Hematopoietic multipotent progenitor cell treated with erythropoietin and hydrocortisone succinate and interleukin-3 and kit ligand, for 4 days (in vitro differentiated cells): ENCODE data around the gene INAVA.

Experiments
- DNase-seq: peaks from one replicate; pipeline ENCODE4 v3.0.0-alpha.2; 2015

The INAVA gene

DNA sequence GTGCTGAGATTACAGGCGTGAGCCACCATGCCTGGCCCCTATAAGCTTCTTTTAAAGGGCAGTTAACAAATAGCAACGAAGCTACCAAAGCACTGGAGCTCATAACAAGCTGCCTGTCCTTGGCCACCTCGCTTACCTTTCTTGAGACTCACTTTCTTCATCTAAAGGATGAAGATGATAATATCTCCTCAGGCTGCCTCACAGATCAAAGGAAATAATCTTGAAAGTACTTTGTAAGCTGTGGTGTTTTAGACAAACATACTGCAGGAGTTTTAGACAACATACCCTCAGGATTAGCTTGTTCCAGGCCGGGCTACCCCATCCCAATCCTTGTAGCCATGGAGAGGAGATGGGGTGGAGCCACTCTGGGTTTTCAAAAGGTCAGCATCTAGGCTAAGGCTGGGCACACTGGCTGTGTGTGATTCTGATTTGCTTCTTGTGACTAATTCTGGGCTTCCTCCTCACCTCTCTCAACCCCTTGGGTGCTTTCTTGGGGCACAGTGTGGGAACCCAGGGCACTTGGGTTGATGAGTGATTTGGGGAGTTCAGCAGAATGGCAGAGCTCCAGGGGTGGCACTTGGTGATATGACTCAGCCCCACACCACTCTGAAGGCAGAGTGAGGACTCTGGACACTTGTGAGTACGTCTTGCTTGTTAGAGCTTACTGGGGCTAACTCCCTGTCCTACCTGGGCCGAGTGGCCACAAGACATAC lies 16.7 kb upstream of the INAVA start:
- no peak for DNase-seq

DNA sequence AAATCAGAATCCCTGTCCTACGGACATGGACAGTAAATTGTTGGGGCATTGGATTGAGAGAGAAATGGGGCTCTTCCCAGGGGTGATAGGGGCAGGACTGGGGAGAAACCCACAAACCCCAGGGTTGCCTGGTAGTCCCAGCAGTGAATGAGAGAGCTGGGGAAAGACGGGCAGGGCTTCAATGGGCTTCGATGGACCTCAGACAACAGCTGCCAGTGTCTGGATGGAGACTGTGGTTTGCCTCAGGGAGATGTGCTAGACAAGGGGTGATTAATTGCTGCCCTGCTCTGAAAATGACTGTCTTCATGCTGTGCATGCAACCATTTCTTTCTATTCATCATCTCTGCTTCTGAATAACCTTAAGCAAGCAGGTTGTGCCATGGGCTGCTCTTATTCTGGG lies 14.5 kb upstream of the INAVA start:
- no peak for DNase-seq

DNA sequence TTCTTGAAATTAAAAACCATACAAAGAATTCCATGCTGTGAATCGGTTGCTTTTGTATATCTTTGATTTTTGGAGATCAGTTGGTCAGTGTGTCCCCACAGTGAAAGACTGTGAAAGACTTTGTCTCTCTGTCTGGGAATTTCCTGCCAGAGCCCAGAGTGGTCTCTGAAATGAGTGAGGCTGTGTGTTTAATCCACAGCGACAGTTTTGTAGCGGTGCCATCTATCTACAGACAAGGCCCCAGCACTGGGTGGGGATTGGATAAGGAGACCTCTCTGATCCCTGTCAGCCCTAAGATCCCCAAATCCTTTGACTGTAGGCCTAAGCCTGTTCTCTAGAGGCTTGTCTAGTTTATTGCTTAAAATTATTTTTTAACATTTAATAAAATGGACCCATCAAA lies 11.6 kb upstream of the INAVA start:
- DNase-seq: no peak

DNA sequence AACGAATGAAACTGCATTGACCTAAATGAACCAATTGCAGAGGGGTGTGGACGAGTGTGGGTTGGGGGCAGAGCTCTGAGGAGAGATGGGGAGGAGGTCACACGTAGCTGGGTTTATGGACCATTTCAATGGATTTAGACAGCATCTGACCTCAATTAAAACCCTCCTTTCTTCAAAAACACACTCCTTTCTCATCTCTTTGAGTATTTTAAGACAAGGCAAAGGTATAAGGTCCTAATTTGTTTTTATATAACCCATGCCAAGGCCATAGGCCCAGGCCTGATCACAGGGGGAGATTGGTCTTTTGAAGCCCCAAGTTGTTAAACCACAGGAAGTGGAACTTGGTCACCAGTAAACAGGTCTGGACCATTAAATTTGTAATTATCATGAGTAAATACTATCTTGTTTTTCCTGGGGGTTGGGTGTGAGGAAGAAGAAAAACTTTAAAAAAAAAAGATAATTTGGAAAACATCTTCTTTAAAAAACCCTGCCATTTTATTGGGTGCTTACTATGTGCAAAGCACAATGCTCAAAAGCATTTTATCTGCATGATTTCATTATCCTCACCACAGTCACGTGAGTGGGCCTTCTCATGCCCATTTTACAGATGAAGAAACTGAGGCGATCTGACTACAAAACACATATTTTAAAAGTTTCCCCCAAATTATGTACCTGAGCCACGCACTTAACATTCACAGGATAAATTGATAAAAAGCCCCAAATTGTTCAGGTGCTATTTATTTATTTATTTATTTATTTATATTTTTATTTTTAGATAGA lies 8.9 kb upstream of the INAVA start:
- peak; percentile 53 for DNase-seq

DNA sequence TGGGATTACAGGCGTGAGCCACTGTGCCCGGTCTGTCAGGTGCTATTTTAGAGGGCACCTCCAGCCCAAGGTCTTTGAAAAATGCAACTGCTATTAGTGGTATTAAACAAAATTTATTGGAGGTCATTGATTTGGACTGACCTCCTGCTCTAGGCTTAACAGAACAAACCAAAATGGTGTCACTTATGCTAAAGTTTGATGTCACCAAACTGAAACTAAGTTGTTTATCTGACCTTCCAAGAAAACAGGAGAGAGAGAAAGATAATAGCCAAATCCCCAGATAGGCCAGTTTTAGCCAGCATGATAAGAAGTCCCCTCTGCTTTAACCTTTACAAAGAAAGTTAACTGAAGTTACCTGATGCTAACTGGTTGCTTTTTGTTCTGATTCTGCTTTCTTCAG lies 8.1 kb upstream of the INAVA start:
- DNase-seq: peak; percentile 13

DNA sequence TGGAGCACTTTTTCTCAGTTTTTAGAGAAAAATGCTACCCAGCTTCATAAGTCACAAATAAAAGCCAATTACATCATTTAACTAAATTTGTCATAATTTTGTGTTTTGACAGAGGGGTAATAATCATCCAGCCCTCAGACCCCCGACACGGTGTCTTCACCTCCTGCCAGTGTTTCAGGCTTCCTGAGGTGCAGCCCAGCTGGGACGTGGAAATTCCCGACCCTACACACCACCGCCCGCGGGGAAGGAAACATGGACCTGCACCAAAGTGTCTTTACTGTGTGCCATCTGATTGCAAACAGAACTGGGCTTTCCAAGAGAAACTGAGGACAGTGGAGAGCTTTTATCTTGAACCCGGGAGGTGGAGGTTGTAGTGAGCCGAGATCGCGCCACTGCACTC lies 7.7 kb upstream of the INAVA start:
- no peak for DNase-seq

DNA sequence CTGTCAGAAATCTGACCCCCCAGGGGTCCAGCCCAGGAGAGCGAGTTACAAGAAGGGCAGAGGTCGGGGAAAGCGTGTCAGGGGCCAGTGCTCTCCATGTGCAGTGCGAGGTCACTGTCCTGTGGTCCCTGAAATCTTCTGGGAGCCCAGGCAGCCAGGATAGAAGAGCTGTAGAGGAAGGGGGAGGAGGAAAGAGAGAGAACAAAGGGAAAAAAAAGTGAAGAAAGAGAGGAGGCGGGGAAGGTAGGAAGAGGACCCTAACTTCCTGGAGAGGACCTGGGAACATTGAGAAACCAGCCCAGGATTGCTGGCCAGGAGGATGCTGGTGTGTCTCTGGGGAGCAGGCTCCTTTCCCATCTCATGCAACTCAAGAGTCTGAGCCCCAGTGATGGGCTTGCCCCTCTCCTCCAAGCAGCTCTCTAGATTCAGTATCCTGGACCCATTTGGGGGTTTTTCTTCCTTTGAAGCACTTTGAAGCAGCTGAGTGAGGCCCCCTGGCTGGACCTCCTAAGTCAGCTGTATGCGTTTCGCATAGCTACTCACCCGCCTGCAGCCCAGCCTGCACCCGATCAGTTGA lies 6.8 kb upstream of the INAVA start:
- no peak for DNase-seq

DNA sequence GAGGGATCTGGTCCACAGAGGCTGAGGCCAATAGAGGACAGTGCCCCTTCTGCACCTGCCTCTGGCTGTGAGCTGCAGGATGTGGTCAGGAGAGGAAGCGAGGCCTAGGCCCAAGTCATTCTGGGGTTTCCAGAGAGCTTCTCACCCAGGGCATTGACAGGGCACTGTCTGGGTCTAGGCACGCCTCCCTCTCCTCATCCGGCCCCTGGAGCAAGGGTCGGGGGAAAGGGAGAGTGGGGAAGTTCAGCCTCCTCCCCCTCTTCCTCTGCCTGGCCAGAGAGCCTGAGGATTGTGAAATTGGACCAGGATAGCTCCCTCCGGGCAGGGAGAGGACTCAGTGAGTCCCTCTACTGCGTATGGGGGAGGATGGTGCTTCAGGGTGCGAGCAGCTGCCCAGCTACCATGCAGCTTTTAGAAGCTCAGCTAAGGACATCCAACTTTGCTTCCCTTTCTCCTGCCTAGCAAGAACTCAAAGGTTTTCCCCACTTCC lies 6.3 kb upstream of the INAVA start:
- peak; percentile 78 for DNase-seq

DNA sequence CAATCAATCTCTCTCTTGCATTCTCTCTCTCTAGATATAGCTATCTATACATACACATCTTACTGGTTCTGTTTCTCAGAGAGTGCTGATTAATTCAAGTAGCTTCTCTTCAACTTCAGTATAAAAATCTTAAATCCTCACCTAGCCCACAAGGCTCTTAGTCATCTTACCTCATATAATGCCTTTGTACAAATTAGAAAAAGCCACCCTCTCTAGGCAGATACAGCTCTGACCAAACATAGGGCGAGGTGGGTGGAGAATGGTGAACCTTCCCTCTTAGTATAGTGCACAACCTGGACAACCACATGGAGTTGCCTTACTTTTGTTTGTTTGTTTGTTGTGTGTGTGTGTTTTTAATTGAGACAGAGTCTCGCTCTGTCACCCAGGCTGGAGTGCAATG lies 5.1 kb upstream of the INAVA start:
- DNase-seq: no peak

DNA sequence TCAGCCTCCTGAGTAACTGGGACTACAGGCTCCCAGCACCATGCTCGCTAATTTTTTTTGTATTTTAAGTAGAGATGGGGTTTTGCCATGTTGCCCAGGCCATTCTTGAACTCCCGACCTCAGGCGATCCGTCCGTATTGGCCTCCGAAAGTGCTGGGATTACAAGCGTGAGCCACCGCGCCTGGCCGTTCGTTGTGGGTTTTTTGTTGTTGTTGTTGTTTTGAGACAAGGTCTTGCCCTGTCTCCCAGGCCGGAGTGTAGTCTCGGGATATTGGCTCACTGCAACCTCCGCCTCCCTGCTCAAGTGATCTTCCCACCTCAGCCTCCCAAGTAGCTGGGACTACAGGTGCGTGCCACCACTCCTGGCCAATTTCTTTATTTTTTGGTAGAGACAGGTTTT lies 4.7 kb upstream of the INAVA start:
- no peak for DNase-seq

DNA sequence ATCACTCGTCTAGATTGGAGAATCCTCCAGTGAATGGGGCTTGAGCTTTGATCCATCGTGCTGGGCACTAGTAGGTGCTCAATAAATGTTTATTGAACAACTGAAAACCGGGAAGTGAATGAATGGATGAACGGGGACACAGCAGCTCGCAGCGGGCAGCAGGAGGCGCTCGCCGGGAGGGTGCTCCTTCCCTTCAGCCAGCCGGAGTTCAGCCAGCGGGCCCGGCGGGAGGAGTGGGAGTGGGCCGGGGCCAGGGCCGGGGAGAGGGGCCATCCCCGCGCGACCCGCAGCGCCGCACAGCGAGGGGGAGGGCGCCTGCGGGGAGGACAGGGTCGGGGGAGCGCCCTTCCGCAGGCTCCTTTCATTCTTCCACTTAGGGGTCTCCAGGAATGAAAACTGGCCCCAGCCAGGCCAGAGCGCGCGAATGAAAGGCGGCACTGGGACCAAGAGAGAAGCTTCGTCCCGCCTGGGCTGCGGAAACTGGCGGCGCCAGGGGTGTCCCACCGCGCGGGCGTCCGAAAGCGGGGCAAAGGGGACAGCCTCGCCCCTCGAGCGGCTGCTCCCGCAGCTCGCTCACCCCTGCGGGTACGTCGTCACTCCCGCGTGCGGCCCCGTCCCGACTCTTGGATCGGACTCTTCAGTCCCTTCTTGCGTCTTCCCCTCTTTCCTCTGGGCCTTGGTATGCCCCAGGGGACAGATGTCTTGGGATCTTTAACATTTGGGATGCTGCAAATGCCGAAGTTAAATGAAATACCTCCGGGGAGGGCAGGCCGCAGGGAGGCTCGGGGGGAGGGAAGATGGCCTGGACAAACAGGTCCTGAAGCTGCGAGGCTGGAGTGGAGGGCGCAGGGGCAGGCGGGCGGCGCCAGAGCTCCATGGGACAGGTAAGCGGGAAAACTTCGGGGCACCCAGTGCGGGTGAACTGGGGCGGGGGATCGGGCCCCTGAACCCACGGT lies 3.6 kb upstream of the INAVA start:
- peak; percentile 45 for DNase-seq

DNA sequence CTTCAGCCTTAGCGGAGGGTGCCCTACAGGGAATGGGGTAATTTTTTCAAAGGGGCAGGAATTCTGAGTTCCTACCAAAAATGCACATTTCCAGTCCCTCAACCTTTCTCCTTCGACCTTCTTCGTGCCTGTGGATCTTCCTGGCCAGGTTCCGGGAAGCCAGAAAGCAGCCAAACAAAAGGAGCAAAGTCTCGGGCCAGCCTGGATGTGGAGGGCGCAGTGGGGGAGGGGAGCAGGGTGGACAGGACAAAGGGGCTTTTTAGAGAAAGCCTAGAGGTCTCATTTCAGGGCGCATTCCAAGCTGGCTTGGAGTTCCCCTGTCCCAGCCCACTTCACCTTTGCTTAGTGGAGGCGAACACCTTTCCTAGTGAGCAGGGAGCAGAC lies 2.9 kb upstream of the INAVA start:
- no peak for DNase-seq

DNA sequence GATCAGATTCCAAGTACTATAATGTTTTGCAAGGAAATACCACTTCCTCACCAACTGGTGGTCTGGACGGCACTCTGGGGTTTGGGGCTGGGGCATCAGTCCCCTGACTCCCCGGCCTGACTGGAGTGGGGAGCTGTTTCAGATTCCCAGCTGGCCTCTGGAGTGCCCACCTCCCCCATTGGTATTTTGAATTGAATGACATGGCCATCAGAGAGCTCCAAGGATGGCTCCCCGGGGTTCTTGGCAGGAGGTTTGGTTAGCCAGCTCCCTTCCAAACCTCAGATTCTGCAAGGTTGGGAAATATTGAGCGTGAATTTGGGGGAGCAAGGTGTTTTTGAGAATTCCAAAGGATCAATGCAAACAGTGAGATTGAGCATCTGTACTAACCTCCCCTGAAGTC lies 2.2 kb upstream of the INAVA start:
- DNase-seq: no peak

DNA sequence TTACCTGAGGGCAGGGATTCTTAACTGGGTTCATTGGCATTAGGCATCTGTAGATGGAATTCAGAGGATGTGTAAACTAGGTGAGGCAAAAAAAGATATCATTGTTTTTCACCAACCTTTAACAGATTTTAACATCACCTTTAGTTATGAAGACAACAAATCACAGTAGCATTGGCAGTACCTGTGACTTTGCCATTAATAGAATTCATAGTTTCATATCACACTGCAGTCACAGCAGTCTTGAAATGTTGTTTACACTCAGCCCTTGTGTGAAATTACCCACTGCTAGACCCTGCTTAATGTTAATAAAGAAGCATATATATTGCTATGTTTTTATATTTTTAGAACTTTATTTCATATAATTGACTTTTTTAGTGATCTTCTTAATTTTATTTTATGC lies 1.7 kb upstream of the INAVA start:
- no peak for DNase-seq

DNA sequence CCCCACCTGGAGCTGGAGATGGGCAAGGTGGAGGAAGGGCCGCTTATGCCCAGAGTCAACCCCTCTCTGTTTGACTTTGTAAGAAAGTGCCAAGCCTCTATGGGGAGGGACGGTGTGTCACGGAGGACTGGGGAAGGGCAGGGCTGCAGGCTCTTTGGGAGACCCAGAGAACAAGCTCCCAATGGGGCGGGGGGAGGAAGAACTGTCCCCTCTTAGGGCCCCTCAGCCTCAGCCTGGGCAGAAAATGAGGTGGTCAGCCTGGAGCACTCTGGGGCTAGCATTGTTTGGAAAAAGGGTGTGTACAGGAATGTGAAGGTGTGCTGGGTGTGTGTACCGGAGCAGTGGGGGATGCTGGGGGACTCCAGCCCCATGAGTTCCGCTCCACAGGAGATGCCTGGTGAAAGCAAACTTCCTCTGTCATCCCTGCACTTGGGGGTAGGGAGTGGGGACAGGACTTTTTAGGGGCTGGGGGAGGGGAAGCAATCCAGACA lies 1.2 kb upstream of the INAVA start:
- DNase-seq: no peak

DNA sequence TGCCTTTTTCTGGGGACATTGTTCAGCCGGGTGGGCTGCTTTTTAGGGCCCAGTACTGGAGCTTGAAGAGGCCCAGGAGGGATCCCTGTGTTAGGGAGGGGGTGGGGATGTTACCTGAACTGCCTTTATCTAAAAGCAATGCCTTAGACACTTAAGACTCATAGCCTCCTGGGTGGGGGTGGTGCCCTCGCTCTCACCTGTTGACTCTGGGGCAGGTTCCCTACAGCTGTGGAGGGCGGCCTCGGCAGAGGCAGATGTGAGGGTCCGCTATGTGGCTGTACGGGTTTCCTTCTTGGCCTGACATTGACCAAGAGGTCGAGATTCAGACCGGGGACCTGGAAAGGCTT lies 716 bp downstream of the INAVA start:
- DNase-seq: no peak

DNA sequence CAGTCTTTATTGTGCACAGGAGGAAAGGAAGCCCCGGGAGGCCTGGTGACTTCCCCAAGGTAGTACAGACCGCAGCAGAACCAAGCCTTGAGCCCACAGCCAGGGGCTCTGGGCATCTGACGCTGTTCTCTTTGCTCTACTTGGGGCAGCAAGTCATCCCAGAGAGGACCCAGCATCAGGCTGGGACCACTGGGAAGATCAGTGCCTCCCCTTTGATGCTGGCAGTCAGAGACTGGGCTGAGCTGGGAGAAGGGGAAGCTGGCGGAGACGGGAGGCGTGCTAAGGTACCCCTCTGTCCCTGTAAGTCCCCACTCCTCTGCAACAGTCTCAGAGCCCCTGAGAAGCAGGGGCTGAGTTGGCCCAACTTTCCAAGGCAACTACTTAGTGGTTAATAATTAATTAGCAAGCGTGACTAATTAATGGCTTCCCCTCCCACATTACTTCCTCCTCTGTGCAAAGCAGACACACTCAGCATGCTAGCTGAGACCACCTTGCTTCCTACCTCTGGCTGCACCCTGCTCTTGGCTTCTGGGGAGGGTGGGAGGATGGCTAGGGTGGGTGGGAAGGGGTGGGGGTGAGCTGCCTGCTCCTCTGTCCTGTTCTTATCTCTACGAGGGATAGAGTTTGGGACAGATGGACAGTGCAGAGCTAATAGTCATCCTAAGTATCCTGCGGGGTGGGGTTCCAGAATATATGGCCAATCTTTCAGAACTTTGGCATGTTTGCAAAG lies 1.3 kb downstream of the INAVA start:
- DNase-seq: no peak

DNA sequence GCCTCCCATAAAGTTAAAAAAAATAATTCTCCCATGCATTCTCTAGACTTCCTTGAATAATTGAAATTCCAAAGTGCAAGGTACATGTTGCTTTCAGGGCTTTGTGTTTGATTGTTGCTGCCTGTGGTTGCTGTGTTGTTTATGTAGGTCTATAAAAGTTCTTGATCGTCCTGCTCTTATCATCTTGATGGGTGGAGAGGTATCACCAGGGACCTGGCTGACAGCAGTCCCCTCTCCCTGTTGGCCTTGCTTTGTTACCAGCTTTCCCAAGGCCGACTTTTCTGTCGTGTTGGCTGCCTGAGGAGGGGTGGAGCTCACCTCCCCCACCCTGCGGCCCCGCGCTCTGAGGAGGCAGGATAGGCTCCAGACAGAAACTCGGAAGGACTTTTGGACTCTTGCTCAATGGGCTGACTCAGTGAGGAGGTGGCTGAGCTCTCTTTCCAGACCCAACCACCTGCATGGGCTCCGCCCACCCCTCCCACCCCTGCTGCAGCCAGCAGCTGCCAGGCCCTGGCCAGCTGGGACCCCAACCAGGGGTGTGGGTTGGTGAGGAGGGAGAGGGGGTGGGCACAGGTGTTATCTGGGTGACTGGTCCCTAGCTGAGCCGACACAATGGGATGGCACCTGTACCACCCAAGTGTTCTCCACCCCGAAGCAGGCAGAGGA lies 2.0 kb downstream of the INAVA start:
- no peak for DNase-seq

DNA sequence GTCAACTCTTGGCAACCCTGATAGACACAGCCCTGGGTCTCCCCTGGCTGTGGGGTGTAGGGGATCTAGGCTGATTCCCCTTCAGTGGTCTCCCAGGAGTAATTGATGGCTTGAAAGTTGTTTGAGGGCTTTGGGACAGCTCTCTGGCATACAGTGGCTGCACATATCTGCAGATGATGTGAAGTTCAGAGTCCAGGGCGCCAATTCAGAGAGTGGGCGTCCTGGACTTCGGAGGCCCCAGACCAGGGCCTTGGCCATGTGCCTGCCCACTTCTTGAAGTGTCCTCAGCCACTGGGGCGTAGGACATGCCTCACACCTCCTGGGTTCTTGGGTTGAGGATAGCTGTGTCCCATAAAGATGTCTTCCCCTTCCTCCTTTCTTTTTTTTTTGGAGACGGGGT lies 2.6 kb downstream of the INAVA start:
- no peak for DNase-seq

DNA sequence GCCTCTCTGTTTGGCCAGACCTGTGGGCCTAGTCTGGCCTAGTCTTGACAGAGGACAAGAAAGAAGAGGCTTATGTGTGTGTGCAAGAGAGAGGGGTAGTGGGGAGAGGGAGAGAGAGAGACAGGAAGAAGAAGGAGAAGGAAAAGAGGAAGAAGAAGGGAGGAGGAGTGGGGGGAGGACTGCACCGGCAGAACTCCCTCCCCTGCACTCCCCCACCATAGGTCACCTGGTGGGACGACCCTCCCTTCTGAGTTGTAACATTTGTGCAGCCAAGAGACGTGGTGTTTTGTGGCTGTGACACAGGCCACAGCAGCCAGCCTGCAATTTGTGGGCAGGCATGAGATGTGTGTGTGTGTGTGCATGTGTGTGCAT lies 4.3 kb downstream of the INAVA start:
- DNase-seq: peak; percentile 16

DNA sequence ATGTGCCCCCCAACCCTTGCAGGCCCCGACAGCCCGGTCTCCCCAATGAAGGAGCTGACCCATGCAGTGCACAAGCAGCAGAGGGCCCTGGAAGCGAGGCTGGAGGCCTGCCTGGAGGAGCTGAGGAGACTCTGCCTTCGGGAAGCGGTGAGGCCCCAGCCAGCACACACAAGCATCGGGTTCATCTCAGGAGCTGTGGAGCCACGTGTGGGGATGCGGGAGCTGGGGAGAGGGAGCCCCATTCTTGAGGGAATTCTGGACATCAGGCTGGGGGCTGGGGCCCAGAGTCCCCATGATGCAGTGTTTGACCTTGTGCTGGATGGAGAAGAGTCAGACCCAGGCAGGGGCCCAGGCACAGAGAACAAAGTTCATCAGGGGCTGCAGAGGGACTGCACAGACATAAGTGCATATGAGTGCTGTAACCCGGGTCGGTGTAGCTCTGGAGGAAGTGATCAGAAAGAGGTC lies 4.8 kb downstream of the INAVA start:
- DNase-seq: no peak
